ENCODE data around the gene SMARCA1.

Gene SMARCA1

DNA sequence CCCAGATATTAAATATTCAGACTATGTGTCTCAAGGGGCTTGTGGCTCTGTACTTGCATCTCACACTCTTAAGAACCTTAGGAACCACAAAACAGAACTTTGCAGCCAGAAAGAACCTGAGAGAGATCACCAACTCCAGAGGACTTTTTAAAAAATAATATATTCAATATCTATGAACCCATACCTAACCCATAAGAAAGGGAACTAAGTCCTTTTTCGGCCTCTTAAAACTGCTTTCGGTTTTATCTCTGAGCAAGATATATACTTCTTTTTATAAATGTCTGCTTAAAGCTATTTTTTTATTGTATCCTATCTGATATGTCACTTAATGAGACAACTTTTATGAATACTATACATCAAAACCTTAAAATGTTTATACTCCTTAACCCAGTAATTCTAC, 10.9 kb downstream of the SMARCA1 start:
- H3K27ac ChIP-seq = no peak overlapping the region
- H4K20me1 ChIP-seq = no peaks in the 10 kb centered on the region
- no peaks in the 10 kb centered on the region for H3K9me3 ChIP-seq
- H3K4me2 ChIP-seq = no peak overlapping the region
- no peaks in the 10 kb centered on the region for H3K36me3 ChIP-seq
- H3K4me1 ChIP-seq = no peaks in the 10 kb centered on the region
- TF ChIP-seq Cebpa-rat (IDR thresholded peaks at IDR 0.05) = no peak
- H3K9ac ChIP-seq = no peak overlapping the region
- no peak overlapping the region for H3K4me3 ChIP-seq
- H3K27me3 ChIP-seq = peaks cover 62% of the 10 kb centered on the region

GRCh38 chrX:129511689-129512088, 11.6 kb downstream of the SMARCA1 start:
- Histone ChIP-seq H3K4me1 (no peaks in the 10 kb centered on the region), H3K9ac (no peak overlapping the region), H3K9me3 (no peaks in the 10 kb centered on the region), H4K20me1 (no peaks in the 10 kb centered on the region), H3K4me2 (no peak overlapping the region), H3K27ac (no peak overlapping the region), H3K27me3 (peaks cover 66% of the 10 kb centered on the region), H3K36me3 (no peaks in the 10 kb centered on the region), H3K4me3 (no peak overlapping the region)
- no peak for TF ChIP-seq Cebpa-rat (IDR thresholded peaks at IDR 0.05)

DNA sequence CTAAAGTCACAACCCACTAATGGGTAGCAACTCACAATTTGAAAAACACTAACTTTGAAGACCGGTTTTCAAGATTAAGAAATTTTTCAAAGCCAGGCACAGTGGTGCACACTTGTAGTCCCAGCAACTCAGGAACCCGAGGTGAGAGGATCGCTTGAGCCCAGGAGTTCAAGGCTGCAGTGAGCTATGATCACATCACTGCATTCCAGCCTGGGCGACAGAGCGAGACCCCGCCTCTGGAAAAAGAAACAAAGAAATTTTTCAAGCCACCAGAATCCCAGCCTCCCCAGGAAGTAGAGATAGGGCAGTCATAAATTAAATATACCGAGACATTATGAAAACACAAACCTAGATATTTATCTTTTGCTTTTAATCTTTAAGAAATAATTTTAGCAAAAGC, 13.0 kb downstream of the SMARCA1 start:
- Histone ChIP-seq H3K27me3 (peaks cover 63% of the 10 kb centered on the region), H3K36me3 (no peaks in the 10 kb centered on the region), H3K9ac (no peak overlapping the region), H3K4me3 (no peak overlapping the region), H3K27ac (no peak overlapping the region), H3K4me1 (no peaks in the 10 kb centered on the region), H3K9me3 (no peaks in the 10 kb centered on the region), H3K4me2 (no peak overlapping the region), H4K20me1 (no peaks in the 10 kb centered on the region)
- no peak for TF ChIP-seq Cebpa-rat (IDR thresholded peaks at IDR 0.05)

GRCh38 chrX:129497146-129497843, 26.0 kb downstream of the SMARCA1 start:
- no peaks in the 10 kb centered on the region; the same call in 1 of the 2 replicates for H4K20me1 ChIP-seq
- no peaks in the 10 kb centered on the region for H3K4me1 ChIP-seq
- no peak for TF ChIP-seq Cebpa-rat (IDR thresholded peaks at IDR 0.05)
- H3K27me3 ChIP-seq = peaks cover 72% of the 10 kb centered on the region
- no peaks in the 10 kb centered on the region for H3K36me3 ChIP-seq
- no peaks in the 10 kb centered on the region for H3K9me3 ChIP-seq
- H3K4me3 ChIP-seq = no peak overlapping the region
- no peak overlapping the region for H3K4me2 ChIP-seq
- no peak overlapping the region for H3K9ac ChIP-seq
- H3K27ac ChIP-seq = no peak overlapping the region

DNA sequence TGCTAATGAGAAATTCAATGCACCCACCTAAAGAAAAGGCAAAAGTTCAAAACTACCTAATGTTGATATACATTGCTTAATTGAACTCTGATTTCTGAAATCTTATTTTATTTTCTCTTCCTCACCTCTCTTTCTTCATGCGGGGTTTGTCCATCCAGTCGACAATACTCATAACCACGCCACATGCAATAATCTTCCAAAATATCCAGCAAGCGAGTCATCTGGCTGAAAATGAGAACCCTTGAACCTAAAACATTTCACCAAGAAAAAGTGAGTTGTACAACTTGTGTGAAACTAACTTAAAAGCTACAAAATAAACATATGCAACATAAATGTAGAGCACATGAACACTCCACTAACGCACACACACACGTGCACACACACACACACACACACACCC, 26.7 kb downstream of the SMARCA1 start:
- Histone ChIP-seq H3K9me3 (no peaks in the 10 kb centered on the region), H3K27ac (no peak overlapping the region), H3K9ac (no peak overlapping the region), H3K4me2 (no peak overlapping the region), H3K4me1 (no peaks in the 10 kb centered on the region), H3K27me3 (peaks cover 69% of the 10 kb centered on the region), H4K20me1 (no peaks in the 10 kb centered on the region; the same call in 1 of the 2 replicates), H3K36me3 (no peaks in the 10 kb centered on the region), H3K4me3 (no peak overlapping the region)
- TF ChIP-seq Cebpa-rat (IDR thresholded peaks at IDR 0.05) = no peak

GRCh38 chrX:129495900-129496299, 27.4 kb downstream of the SMARCA1 start:
- no peaks in the 10 kb centered on the region for H3K9me3 ChIP-seq
- H3K9ac ChIP-seq = no peak overlapping the region
- H3K27ac ChIP-seq = no peak overlapping the region
- no peaks in the 10 kb centered on the region; the same call in 1 of the 2 replicates for H4K20me1 ChIP-seq
- H3K4me1 ChIP-seq = no peaks in the 10 kb centered on the region
- no peak overlapping the region for H3K4me3 ChIP-seq
- peaks cover 70% of the 10 kb centered on the region for H3K27me3 ChIP-seq
- no peaks in the 10 kb centered on the region for H3K36me3 ChIP-seq
- no peak overlapping the region for H3K4me2 ChIP-seq
- TF ChIP-seq Cebpa-rat (IDR thresholded peaks at IDR 0.05) = no peak

GRCh38 chrX:129494887-129495286, 28.4 kb downstream of the SMARCA1 start:
- Histone ChIP-seq H3K4me2 (no peak overlapping the region), H3K9ac (no peak overlapping the region), H3K9me3 (no peaks in the 10 kb centered on the region), H3K36me3 (no peaks in the 10 kb centered on the region), H3K4me1 (no peaks in the 10 kb centered on the region), H3K27ac (no peak overlapping the region), H3K27me3 (peaks cover 74% of the 10 kb centered on the region), H3K4me3 (no peak overlapping the region), H4K20me1 (no peaks in the 10 kb centered on the region; the same call in 1 of the 2 replicates)
- TF ChIP-seq Cebpa-rat (IDR thresholded peaks at IDR 0.05) = no peak

- H3K9ac ChIP-seq = no peak overlapping the region
- H3K27me3 ChIP-seq = peaks cover 77% of the 10 kb centered on the region
- no peaks in the 10 kb centered on the region; the same call in 1 of the 2 replicates for H4K20me1 ChIP-seq
- no peaks in the 10 kb centered on the region for H3K9me3 ChIP-seq
- H3K4me1 ChIP-seq = no peaks in the 10 kb centered on the region
- no peak overlapping the region for H3K4me2 ChIP-seq
- H3K4me3 ChIP-seq = no peak overlapping the region
- no peak overlapping the region for H3K27ac ChIP-seq
- H3K36me3 ChIP-seq = no peaks in the 10 kb centered on the region
- TF ChIP-seq Cebpa-rat (IDR thresholded peaks at IDR 0.05) = no peak
Measured at GRCh38 chrX:129493643-129494042, 29.6 kb downstream of the SMARCA1 start.

- Histone ChIP-seq H3K27me3 (peaks cover 74% of the 10 kb centered on the region), H3K4me1 (no peaks in the 10 kb centered on the region), H3K9me3 (no peaks in the 10 kb centered on the region), H3K4me2 (no peak overlapping the region), H3K27ac (no peak overlapping the region), H3K36me3 (no peaks in the 10 kb centered on the region), H3K9ac (no peak overlapping the region), H3K4me3 (no peak overlapping the region), H4K20me1 (no peaks in the 10 kb centered on the region; the same call in 1 of the 2 replicates)
- TF ChIP-seq Cebpa-rat (IDR thresholded peaks at IDR 0.05) = no peak
Measured at GRCh38 chrX:129490330-129490729, 33.0 kb downstream of the SMARCA1 start.

DNA sequence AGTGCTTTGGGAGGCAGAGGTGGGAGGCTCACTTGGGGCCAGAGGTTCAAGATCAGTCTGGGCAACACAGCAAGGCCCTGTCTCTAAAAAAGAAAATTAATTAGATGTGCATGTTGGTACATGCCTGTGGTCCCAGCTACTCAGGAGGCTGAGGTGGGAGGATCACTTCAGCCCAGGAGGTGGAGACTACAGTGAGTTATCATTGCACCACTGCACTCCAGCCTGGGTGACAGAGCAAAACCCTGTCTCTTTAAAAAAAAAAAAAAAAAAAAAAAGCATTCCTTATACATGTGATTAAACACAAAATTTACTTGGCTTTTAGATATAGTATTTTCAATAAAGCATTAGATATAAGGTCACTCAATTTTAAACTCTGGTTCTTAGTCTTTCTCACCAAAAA, 34.9 kb downstream of the SMARCA1 start:
- Histone ChIP-seq H4K20me1 (no peaks in the 10 kb centered on the region; the same call in 1 of the 2 replicates), H3K9me3 (no peaks in the 10 kb centered on the region), H3K36me3 (no peaks in the 10 kb centered on the region), H3K27me3 (peaks cover 69% of the 10 kb centered on the region), H3K4me3 (no peak overlapping the region), H3K4me1 (no peaks in the 10 kb centered on the region), H3K9ac (no peak overlapping the region), H3K4me2 (no peak overlapping the region), H3K27ac (no peak overlapping the region)
- TF ChIP-seq Cebpa-rat (IDR thresholded peaks at IDR 0.05) = no peak
